SK-N-SH (cell line): Measurements from ENCODE around the gene ANKRD16. TPM values are rescaled to one million over a fixed set of nuclear protein-coding genes. Genes with fewer than 3 reads are reported as not detected.
A peak's percentile ranks its signal among the peaks of the same experiment; 100 is the strongest.

Source experiments
- CTCF ChIA-PET: fragments of 300-600, 350-600 bp; formaldehyde crosslinking; extraction: SDS; loops from one replicate; lab custom pipeline; 2021; lab: Yijun Ruan, JAX
- POLR2A ChIA-PET: fragments of 350-600 bp; sonication (Branson Sonifier 250); formaldehyde crosslinking; extraction: SDS; loops from one replicate; lab custom pipeline; 2020; ENCODE audit warnings: antibody characterized with exemption, inconsistent platforms; lab: Yijun Ruan, JAX
- DNase-seq: peaks from one replicate; pipeline ENCODE4 v3.0.0; 2012
- H2AFZ ChIP-seq: fragments of 200-600 bp; sonication (generic); 2 replicates; pipeline ENCODE4 v1.8.1; 2016; ENCODE audit warnings: antibody characterized with exemption, mild to moderate bottlenecking, low read depth
- H3F3A ChIP-seq: fragments of 200-600 bp; sonication (generic); replicated peaks from 2 replicates; pipeline ENCODE3; 2016; ENCODE audit warnings: antibody characterized with exemption, mild to moderate bottlenecking; ENCODE audit not compliant: insufficient read depth
- H3K27ac ChIP-seq, 2 experiments: fragments of 200-500 bp in 1 of 2; fragments of 200-600 bp in 1 of 2; sonication (Bioruptor generic) in 1 of 2; sonication (generic), shearing (Covaris generic) in 1 of 2; 2 replicates each; pipeline versions ENCODE4 v1.5.1 to v1.6.1; 2014 to 2016; ENCODE audit warnings: low read depth in 2 of 2, inconsistent platforms in 1 of 2, low read length in 1 of 2, mild to moderate bottlenecking in 1 of 2, mixed read lengths in 1 of 2
- H3K27me3 ChIP-seq: fragments of 200-600 bp; sonication (generic), shearing (Covaris generic); 2 replicates; pipeline ENCODE4 v1.6.1; 2016; ENCODE audit warnings: mixed run types; ENCODE audit not compliant: insufficient read depth
- H3K36me3 ChIP-seq, 2 experiments: fragments of 200-500 bp in 1 of 2; fragments of 200-600 bp in 1 of 2; sonication (Bioruptor generic) in 1 of 2; sonication (generic) in 1 of 2; replicated peaks in 1 of 2; 2 replicates each; pipeline versions ENCODE3 to v1.5.1; 2014 to 2016; ENCODE audit warnings: low read length in 1 of 2, mild to moderate bottlenecking in 1 of 2; ENCODE audit not compliant: insufficient read depth in 2 of 2, control insufficient read depth in 1 of 2
- H3K4me1 ChIP-seq, 2 experiments: fragments of 200-500 bp in 1 of 2; fragments of 200-600 bp in 1 of 2; sonication (Bioruptor generic) in 1 of 2; sonication (generic), shearing (Covaris generic) in 1 of 2; 2 replicates each; pipeline versions ENCODE4 v1.5.1 to v1.6.1; 2014 to 2016; ENCODE audit warnings: low read depth in 1 of 2, low read length in 1 of 2, mixed run types in 1 of 2; ENCODE audit not compliant: insufficient read depth in 2 of 2, control insufficient read depth in 1 of 2
- H3K4me2 ChIP-seq: fragments of 200-600 bp; sonication (generic), shearing (Covaris generic); 2 replicates; pipeline ENCODE4 v1.6.1; 2017; ENCODE audit warnings: mixed run types
- H3K4me3 ChIP-seq, 2 experiments: fragments of 200-500 bp in 1 of 2; fragments of 200-600 bp in 1 of 2; sonication (Bioruptor generic) in 1 of 2; sonication (generic), shearing (Covaris generic) in 1 of 2; 2 replicates each; pipeline versions ENCODE4 v1.5.1 to v1.8.1; 2014 to 2016; ENCODE audit warnings: low read depth in 2 of 2, inconsistent platforms in 1 of 2, low read length in 1 of 2, mild to moderate bottlenecking in 1 of 2, mixed read lengths in 1 of 2, moderate library complexity in 1 of 2
- H3K79me2 ChIP-seq: fragments of 200-600 bp; sonication (generic); 2 replicates; pipeline ENCODE4 v1.8.1; 2017; ENCODE audit warnings: mild to moderate bottlenecking; ENCODE audit not compliant: insufficient read depth
- H3K9ac ChIP-seq: fragments of 200-600 bp; sonication (generic); 2 replicates; pipeline ENCODE4 v1.6.1; 2017; ENCODE audit warnings: mixed run types
- H3K9me2 ChIP-seq: fragments of 200-600 bp; sonication (generic); 2 replicates; pipeline ENCODE4 v1.6.1; 2017; ENCODE audit warnings: mixed run types
- H3K9me3 ChIP-seq: fragments of 200-600 bp; sonication (generic); 2 replicates; pipeline ENCODE4 v1.6.1; 2017; ENCODE audit warnings: mixed run types, mild to moderate bottlenecking, moderate library complexity
- H4K20me1 ChIP-seq: fragments of 200-600 bp; sonication (generic); 2 replicates; pipeline ENCODE4 v1.6.1; 2017; ENCODE audit warnings: mild to moderate bottlenecking, mixed run types; ENCODE audit not compliant: insufficient read depth
- CTCF ChIP-seq: fragments of 200-600 bp; sonication (generic); IDR thresholded peaks from 2 replicates; pipeline ENCODE4 v1.6.1; 2017; ENCODE audit warnings: antibody characterized with exemption, mild to moderate bottlenecking, moderate library complexity
- EP300 ChIP-seq, 2 experiments: IDR thresholded peaks; 2 replicates each; pipeline versions ENCODE4 v1.4.0 to v1.6.1; 2012; ENCODE audit warnings: borderline replicate concordance in 1 of 2, low read depth in 1 of 2, low read length in 1 of 2
- EZH2phosphoT487 ChIP-seq: fragments of 200-600 bp; sonication (generic); IDR thresholded peaks from 2 replicates; pipeline ENCODE4 v1.6.1; 2017; ENCODE audit warnings: low read depth, mixed run types, mild to moderate bottlenecking, antibody characterized with exemption, moderate library complexity, borderline replicate concordance
- FOSL2 ChIP-seq: IDR thresholded peaks from 2 replicates; pipeline ENCODE4 v1.4.0; 2012; ENCODE audit warnings: low read depth, mild to moderate bottlenecking, moderate library complexity, borderline replicate concordance
- GABPA ChIP-seq: IDR thresholded peaks from 2 replicates; pipeline ENCODE4 v1.4.0; 2012; ENCODE audit warnings: low read depth, mild to moderate bottlenecking
- JUND ChIP-seq: IDR thresholded peaks from 2 replicates; pipeline ENCODE4 v1.4.0; 2012
- MXI1 ChIP-seq: IDR thresholded peaks from 2 replicates; pipeline ENCODE4 v1.6.1; 2012; ENCODE audit warnings: mild to moderate bottlenecking, low read depth, low read length, improper control_type of control experiment
- NFIC ChIP-seq: IDR thresholded peaks from 2 replicates; pipeline ENCODE4 v1.4.0; 2012; ENCODE audit warnings: borderline replicate concordance
- POLR2AphosphoS5 ChIP-seq: IDR thresholded peaks from 2 replicates; pipeline ENCODE4 v1.6.1; 2012; ENCODE audit warnings: low read depth, low read length
- RCOR1 ChIP-seq: fragments of 150-350 bp; IDR thresholded peaks from 2 replicates; pipeline ENCODE4 v1.6.1; 2017; ENCODE audit warnings: antibody characterized with exemption, low read length
- RFX5 ChIP-seq: IDR thresholded peaks from 2 replicates; pipeline ENCODE4 v1.6.1; 2012; ENCODE audit warnings: mild to moderate bottlenecking, improper control_type of control experiment, low read length
- RXRA ChIP-seq: IDR thresholded peaks from 2 replicates; pipeline ENCODE4 v1.4.0; 2012; ENCODE audit warnings: low read depth, mild to moderate bottlenecking, borderline replicate concordance
- SIN3A ChIP-seq: IDR thresholded peaks from 2 replicates; pipeline ENCODE4 v1.6.1; 2012; ENCODE audit warnings: low read depth, mild to moderate bottlenecking, low read length, moderate library complexity, borderline replicate concordance
- TCF12 ChIP-seq: IDR thresholded peaks from 2 replicates; pipeline ENCODE4 v1.4.0; 2012
- whole genome bisulfite sequencing: methylation state at CpG from one replicate; pipeline ENCODE4 v1.1.6; 2017; ENCODE audit warnings: low lambda C conversion rate; 5-methylcytosine and 5-hydroxymethylcytosine counted together
- polyA plus RNA-seq, 3 experiments: library from polyadenylated mRNA; depleted of rRNA; stranded (reverse); fragments of >200 nt; gene quantifications; 2 replicates each; pipeline ENCODE4 v1.2.3, GENCODE V29; 2012
- TF ChIP-seq, protein P1 (sequence below): IDR thresholded peaks from 2 replicates; pipeline ENCODE4; 2012
- TF ChIP-seq, protein P2 (sequence below): IDR thresholded peaks from 2 replicates; pipeline ENCODE4 v1.4.0; 2012; ENCODE audit warnings: low read depth, borderline replicate concordance
- TF ChIP-seq, protein P3 (sequence below): fragments of 150-350 bp; IDR thresholded peaks from 2 replicates; pipeline ENCODE4 v1.6.1; 2017; ENCODE audit warnings: antibody characterized with exemption, low read length, low read depth, borderline replicate concordance
- TF ChIP-seq, protein P4 (sequence below): fragments of 150-350 bp; IDR thresholded peaks from 2 replicates; pipeline ENCODE4 v1.6.1; 2016; ENCODE audit warnings: mild to moderate bottlenecking, low read depth, low read length

Gene ANKRD16
- polyA plus RNA-seq, 1 of the 3 experiments (the other 2 are of a cell fraction) = 9.9 TPM

DNA sequence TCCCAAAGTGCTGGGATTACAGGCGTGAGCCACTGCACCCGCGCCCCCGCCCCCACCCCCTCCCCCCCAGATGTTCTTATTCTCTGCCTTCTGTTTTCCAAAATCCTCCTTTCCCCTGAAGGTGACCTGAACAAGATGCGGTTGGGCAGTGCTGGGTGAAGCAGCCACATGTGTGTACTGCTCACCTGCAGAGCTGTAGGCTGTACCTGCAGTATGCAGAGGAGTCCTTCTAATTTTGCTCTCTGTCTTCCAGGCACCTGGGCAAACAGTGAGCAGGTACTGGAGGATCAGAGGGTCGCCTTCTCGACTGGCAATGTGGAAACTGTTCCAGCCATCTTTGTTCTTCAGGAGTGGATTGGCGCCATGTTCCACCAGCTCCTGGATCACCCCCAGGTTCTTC is 2.1 kb downstream of the ANKRD16 start:
- Histone ChIP-seq H3K36me3 (peaks cover 28 to 33% of the 10 kb centered on the region in 2 experiments), H3K9me3 (no peaks in the 10 kb centered on the region), H3K4me3 (peak overlapping the region in 1 of 2 experiments; percentile 75; a peak in 1 of 4 replicates), H4K20me1 (peaks cover 10% of the 10 kb centered on the region), H3K9ac (no peak overlapping the region), H3K4me2 (peak overlapping the region; percentile 97), H3K4me1 (peaks cover 12 to 22% of the 10 kb centered on the region in 2 experiments; a peak in 3 of 4 replicates), H3K27ac (no peak overlapping the region), H3K27me3 (no peaks in the 10 kb centered on the region), H3K79me2 (peaks cover 47% of the 10 kb centered on the region), H3F3A (peaks cover 6% of the 10 kb centered on the region), H2AFZ (no peak overlapping the region), H3K9me2 (no peaks in the 10 kb centered on the region)
- POLR2A ChIA-PET = no interaction called here
- no peak for TF ChIP-seq EP300 (IDR thresholded peaks at IDR 0.05; ENCODE audit: borderline replicate concordance in 1 of 2, low read depth in 1 of 2, low read length in 1 of 2)
- 92% methylated on average over 8 of the region's 8 CpGs for WGBS
- no peak for DNase-seq
- CTCF ChIA-PET = no interaction called here

- no peak for DNase-seq
- no peak for TF ChIP-seq POLR2AphosphoS5
- no peak for TF ChIP-seq CTCF
- no peak for TF ChIP-seq FOSL2
- no peak for TF ChIP-seq RCOR1
- no peak for TF ChIP-seq RXRA
- no peak for TF ChIP-seq TCF12
- TF ChIP-seq, protein P1, sequence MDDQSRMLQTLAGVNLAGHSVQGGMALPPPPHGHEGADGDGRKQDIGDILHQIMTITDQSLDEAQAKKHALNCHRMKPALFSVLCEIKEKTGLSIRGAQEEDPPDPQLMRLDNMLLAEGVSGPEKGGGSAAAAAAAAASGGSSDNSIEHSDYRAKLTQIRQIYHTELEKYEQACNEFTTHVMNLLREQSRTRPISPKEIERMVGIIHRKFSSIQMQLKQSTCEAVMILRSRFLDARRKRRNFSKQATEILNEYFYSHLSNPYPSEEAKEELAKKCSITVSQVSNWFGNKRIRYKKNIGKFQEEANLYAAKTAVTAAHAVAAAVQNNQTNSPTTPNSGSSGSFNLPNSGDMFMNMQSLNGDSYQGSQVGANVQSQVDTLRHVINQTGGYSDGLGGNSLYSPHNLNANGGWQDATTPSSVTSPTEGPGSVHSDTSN = no peak
- no peak for TF ChIP-seq SIN3A
- TF ChIP-seq, protein P2, sequence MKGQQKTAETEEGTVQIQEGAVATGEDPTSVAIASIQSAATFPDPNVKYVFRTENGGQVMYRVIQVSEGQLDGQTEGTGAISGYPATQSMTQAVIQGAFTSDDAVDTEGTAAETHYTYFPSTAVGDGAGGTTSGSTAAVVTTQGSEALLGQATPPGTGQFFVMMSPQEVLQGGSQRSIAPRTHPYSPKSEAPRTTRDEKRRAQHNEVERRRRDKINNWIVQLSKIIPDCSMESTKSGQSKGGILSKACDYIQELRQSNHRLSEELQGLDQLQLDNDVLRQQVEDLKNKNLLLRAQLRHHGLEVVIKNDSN = no peak
- TF ChIP-seq, protein P3, sequence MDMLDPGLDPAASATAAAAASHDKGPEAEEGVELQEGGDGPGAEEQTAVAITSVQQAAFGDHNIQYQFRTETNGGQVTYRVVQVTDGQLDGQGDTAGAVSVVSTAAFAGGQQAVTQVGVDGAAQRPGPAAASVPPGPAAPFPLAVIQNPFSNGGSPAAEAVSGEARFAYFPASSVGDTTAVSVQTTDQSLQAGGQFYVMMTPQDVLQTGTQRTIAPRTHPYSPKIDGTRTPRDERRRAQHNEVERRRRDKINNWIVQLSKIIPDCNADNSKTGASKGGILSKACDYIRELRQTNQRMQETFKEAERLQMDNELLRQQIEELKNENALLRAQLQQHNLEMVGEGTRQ = no peak
- TF ChIP-seq NFIC = no peak
- no peak for TF ChIP-seq GABPA
- no peak for TF ChIP-seq JUND
- TF ChIP-seq MXI1 = no peak
- TF ChIP-seq, protein P4, sequence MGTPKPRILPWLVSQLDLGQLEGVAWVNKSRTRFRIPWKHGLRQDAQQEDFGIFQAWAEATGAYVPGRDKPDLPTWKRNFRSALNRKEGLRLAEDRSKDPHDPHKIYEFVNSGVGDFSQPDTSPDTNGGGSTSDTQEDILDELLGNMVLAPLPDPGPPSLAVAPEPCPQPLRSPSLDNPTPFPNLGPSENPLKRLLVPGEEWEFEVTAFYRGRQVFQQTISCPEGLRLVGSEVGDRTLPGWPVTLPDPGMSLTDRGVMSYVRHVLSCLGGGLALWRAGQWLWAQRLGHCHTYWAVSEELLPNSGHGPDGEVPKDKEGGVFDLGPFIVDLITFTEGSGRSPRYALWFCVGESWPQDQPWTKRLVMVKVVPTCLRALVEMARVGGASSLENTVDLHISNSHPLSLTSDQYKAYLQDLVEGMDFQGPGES = no peak
- TF ChIP-seq RFX5 = no peak
- TF ChIP-seq EZH2phosphoT487 = no peak
- H3K27ac ChIP-seq = no peak overlapping the region
- H3K4me3 ChIP-seq = no peak overlapping the region
- POLR2A ChIA-PET = no interaction called here
- H3K79me2 ChIP-seq = peaks cover 41% of the 10 kb centered on the region
- 85% methylated on average over 1 of the region's 1 CpG for WGBS
- peaks cover 12 to 20% of the 10 kb centered on the region in 2 experiments; a peak in 3 of 4 replicates for H3K4me1 ChIP-seq
- H3K9me2 ChIP-seq = no peaks in the 10 kb centered on the region
- no peaks in the 10 kb centered on the region for H3K9me3 ChIP-seq
- H3F3A ChIP-seq = peaks cover 6% of the 10 kb centered on the region
- H3K9ac ChIP-seq = no peak overlapping the region
- H4K20me1 ChIP-seq = peaks cover 4% of the 10 kb centered on the region; the same call in 1 of the 2 replicates
- no peaks in the 10 kb centered on the region for H3K27me3 ChIP-seq
- no peak overlapping the region for H2AFZ ChIP-seq
- peaks cover 28 to 35% of the 10 kb centered on the region in 2 experiments for H3K36me3 ChIP-seq
- CTCF ChIA-PET = interaction anchor here (2.3 kb wide), 1 partner anchor 13 kb away, joined by 10 read pairs; no protein-coding TSS in a partner anchor
- H3K4me2 ChIP-seq = no peak overlapping the region
These were observed 2.7 kb downstream of the ANKRD16 start for GRCh38 chr10:5887029-5887428.
